Stimulated activated CD4-positive, alpha-beta T cell treated with anti-CD3 and anti-CD28 coated beads, Interleukin-12 subunit alpha, Interleukin-12 subunit beta, amount 100 ng/mL, for 4 hours (primary cell): ENCODE data around the gene RHBDD3.

Experiments
- DNase-seq: peaks from one replicate; pipeline ENCODE4 v3.0.0-alpha.2; 2020

Gene RHBDD3

DNA sequence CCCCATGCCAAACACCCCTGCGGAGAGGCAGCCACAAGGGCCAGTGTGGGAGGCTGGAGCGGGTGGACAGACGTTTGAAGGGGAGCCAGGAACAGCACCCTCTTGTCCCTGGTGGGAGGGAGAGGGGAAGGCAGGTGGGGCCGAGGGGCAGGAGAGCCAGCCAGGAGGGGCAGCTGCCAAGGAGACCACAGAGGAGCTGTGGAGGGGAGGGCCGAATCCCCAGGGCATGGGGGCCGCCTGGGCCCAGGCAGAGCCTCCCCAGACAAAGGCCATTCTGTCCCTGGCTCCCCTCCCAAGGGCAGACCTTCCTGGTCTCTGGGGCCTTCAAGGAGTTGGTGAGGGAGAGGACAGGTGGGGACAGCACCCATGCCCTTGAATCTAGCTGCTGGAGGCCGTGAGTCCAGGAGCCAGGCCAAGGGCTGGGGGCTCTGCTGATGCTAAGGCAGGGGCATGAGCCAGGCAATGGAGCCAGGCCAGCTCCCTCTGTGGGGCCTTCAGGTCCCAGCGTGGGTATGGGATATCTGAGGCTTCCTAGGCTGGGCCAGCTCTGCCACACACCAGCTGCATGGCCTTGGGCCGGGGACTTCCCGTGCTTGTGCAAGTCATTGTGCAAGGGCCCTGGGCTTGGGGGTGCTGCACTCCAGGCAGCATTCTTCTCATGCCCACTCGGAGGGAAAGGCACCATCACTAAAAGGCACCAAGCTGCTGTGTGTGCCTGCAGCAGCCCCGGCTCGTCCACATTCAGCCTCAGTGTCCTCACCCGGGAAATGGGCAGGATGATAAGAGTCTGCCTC lies 50.7 kb downstream of the RHBDD3 start:
- no peak for DNase-seq

DNA sequence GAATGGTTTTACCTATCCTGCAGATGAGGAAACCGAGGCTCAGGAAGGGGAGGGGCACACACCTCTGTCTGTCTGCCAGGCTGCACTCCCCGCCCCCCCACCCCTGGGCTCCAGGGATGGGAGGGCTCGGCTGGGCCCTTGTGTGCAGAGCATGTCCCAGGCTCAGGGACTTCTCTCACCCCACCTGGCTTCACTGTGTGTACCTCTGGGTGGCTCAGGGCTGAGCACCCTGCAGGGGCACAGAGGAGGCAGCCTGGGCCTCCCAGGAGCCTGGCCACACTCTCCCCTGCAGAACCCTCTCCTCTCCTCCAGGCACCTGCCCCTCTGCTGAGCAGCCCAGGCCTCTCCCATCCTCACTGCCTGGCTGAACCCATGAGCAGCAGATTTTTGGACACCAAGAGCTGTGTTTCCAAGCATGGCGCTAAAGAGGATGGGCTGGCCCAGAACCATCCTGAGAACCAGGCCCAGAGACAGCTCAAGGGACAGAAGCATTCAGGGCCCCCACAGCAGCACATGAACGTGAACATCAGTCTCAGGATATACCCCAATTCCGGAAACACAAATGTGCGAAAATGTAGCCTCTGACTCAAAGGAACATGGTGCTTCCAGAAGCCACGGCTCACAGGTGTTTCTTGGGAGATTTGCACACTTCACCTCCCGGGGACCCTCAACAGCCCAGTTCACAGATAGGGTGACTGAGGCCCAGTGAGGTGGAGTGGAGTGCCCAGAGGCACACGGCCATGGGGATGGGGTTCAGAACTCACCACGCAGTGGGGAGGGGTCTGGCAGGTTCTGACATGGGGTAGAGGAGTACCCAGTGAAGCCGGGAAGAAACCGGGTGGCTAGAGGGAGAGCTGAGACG lies 51.5 kb downstream of the RHBDD3 start:
- no peak for DNase-seq

DNA sequence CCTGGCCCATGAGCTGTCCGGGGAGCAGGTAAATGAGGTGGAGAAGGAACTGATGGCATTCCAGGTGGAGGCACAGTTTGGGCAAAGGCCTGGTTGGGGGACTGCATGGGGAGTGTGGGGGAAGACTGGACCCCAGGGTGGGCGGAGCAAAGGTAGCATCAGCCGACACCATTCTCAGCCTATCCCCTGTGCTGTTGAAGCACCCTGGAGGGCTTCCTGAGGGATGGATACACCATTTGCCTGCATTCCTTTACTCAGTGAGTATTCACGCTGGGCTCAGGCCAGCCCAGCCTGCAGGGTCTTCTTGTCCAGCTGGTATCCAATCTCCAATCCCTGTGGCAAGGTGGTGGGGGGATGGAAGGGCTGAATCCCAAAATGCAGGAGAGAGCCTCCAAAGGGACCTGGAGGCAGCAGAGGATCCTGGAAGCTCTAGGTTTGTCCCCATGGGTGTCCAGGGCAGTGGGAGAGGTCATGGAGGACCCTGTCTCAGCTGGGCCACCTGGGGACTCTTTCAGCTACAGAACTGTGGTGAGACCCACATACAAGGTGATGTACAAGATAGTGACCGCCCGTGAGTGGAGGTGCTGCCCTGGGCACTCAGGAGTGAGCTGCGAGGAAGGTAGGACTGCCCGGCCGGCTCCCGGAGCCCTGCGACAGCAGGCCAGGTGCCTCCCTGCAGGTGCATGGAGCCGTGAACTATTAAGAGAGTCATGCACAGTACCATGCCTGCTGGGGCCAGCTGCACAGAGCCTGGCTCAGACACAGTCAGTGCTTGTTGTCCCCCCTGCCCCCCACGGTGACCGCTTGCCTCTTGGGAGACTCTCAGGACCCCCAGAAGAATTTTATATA lies 52.5 kb downstream of the RHBDD3 start:
- no peak for DNase-seq

DNA sequence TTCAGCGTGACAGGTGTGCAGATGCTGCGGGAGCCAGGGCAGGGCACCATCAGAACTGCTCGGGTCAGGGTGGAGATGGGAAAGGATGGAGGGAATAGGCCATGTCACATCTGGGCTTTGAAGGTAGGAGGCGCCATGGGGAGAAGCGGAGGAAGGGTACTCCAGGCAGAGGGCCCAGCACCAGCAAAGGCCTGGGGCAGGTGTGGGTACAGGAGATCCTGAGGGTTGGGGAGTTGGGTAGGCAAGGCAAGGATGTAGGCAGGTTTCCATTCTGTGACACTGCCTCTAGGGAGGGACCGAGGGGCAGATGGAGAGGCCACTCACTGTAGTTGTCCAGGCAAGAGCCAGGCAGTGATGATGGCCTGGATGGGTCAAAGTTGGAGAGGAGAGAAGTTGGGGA lies 53.5 kb downstream of the RHBDD3 start:
- DNase-seq = no peak

DNA sequence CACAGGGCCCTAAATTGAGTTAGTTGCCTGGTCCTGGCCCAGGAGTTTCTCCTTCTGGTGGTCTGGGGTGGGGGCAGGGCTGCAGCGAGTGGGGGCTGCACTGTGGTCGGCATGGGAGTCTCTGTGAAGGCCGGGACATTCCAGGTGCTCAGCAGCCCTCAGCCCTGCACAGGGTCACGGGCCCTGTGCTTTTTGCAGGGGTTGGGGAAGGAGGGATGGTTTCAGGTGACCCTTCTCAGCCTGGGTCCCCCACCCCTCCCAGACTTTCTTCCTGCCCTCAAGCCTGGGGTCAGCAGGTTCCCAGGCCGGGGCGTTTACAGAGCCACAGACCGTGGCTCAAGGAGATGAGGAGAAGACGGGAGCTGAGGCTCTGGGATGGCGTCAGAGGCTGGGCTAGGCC lies 54.3 kb downstream of the RHBDD3 start:
- no peak for DNase-seq

DNA sequence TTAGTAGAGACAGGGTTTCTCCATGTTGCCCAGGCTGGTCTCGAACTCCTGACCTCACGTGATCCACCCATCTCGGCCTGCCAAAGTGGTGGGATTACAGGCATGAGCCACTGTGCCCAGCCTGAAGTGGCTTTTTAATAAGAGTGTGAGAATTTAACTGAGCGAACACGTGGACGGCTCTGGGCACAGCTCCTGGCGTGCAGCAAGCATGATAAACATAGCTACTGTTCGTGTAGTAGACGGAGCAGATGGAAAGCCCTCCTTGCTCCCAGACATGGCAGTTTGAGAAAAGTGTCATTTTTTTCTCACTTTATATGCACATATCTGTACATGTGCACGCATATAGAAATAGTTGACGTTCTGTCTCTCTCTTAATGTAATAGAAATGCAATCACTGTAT lies 55.0 kb downstream of the RHBDD3 start:
- no peak for DNase-seq

DNA sequence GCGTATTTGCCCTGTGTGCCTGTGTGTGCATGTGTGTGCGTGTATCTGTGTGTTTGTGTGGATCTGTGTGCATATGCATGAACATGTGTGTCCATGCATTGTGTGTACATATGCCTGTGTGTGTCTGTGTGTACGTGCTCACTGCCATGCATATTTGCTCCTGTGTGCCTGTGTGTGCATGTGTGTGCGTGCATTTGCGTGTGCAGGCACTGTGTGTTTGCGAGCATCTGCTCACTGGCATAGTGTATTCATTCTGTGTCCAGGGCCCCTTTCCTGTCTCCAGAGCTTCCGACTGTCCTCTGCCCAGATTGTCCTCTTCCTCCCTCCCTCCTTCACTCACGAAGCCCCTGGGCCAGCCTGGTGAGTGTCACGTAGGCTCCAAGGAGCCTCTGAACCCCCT lies 56.3 kb downstream of the RHBDD3 start:
- no peak for DNase-seq

DNA sequence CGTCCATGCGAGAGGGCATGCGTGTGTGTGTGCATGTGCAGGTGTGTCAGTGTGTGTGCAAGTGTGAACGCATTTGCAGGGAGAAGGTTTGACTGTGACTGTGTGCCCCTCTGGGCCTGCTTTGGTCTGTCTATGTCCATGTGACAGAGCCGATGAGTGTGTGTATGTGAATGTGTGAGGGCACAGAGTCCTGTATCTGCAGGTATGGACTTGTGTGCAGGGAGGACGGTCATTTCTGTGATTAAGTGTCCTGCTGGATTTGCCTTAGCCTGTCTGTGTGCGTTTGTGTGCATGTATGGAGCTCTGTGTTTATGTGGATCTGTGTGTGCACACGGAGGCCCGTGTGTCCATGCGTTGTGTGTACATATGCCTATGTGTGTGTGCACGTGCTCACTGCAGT lies 56.7 kb downstream of the RHBDD3 start:
- no peak for DNase-seq
